Esophagus mucosa (tissue), 1 donor: Measurements from ENCODE around the gene ARHGDIA. TPM values are rescaled to one million over a fixed set of nuclear protein-coding genes. Genes with fewer than 3 reads are reported as not detected.

Experiments used
- ATAC-seq: fragments of 200-7000 bp; cut with Tn5 transposase; one replicate; pipeline ENCODE4 v1.9.1; 2020
- total RNA-seq: library from RNA; stranded (reverse); gene quantifications from one replicate; pipeline ENCODE4 v1.2.4, GENCODE V29; 2023
- donor health status: DM: yes; HTN: yes; CAD: no.

Gene ARHGDIA
- total RNA-seq, 1 donor from 2014 or later, result 300 TPM

DNA sequence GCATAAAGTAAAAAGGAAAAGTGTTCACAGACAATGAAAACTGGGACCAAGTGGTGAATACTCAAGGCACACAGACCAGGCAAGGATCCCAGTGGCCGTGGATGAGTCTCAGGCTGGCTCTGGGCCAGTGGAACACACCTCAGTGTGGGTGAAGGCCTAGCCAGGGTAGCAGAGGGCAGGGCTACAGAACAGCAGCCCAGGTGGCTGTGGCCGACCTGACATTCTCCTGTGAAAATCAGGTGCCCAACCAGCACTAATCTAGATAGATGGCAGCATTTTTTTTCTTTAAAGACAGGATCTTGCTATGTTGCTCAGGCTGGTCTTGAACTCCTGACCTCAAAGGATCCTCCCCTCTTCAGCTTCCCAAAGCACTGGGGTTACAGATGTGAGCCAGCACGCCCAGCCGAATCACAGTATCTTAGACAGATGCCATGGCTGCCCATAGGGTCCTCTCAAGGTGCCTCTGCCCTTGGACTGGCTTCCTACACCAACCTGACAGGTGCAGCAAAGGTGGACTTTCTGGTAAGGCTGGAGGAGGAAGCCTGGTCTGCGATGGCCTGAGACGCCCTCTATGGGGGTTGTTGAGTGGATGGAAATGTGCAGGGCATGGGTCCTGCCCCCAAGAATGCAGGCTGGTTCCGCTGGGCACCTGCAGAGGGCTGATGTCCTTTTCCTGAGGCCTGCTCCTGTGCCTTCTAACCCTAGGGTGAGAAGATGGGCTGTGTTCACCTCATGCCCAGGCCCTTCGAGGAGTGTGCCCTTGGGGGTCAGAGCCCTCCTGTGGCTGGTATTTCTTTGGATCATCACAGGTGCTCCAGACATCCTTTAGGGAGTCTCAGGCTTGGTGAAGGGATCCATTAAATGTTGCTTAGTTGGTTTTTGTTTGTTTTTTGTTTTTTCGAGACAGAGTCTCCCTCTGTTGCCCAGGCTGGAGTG, 7.0 kb downstream of the ARHGDIA start:
- ATAC-seq, result no peak

GRCh38 chr17:81863123-81863675, 7.9 kb downstream of the ARHGDIA start:
- ATAC-seq, result no peak

GRCh38 chr17:81860756-81861568, 10.2 kb downstream of the ARHGDIA start:
- ATAC-seq, result peak; percentile 89

DNA sequence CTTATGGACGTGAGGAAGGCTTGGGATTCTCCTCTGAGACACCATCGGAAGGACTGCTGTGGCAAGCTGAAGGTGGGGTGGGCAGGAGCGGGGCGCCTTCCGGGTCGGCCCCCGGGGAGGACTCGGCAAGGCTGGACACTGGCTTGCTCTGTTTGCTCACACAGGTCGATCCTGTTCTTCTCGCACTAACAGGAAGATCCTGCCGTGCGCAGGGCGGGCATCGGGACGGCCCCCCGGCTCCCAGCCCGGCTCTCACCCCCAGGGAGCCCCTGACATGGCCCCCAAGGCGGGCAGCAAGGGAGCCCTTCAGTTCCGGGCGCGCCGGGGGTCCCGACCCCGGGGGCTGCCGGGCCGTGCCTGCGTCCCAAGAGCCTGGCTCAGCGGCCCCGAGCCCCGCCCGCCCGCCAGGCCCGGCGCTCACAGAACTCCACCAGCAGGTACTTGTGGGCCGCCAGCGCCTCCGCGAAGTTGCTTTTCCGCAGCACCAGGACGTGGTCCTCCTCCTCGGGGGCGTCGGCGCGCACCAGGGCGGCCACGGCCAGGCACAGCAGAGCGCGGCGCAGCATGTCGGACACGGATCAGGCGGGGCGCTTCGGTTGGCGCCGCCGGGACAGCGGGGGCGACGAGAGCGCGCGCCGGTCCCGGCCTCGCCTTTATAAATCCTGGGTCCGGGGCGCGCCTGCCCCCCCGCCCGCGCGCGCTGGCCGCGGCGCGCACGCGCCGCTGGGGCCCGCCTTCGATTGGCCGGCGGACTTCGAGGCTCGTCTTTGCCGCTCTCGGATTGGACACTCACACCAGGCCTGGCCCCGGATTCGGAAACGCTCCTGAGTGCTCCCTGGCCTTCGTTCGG, 11.0 kb downstream of the ARHGDIA start, which contains the start of gene P4HB:
TSS of gene P4HB (minus strand) at position 630 of the 850 bp plus-strand sequence. CDS start at position 566, 64 bp downstream.
- peak; percentile 2 for ATAC-seq

- ATAC-seq, result no peak
These were observed 11.9 kb downstream of the ARHGDIA start for GRCh38 chr17:81858967-81859905.

DNA sequence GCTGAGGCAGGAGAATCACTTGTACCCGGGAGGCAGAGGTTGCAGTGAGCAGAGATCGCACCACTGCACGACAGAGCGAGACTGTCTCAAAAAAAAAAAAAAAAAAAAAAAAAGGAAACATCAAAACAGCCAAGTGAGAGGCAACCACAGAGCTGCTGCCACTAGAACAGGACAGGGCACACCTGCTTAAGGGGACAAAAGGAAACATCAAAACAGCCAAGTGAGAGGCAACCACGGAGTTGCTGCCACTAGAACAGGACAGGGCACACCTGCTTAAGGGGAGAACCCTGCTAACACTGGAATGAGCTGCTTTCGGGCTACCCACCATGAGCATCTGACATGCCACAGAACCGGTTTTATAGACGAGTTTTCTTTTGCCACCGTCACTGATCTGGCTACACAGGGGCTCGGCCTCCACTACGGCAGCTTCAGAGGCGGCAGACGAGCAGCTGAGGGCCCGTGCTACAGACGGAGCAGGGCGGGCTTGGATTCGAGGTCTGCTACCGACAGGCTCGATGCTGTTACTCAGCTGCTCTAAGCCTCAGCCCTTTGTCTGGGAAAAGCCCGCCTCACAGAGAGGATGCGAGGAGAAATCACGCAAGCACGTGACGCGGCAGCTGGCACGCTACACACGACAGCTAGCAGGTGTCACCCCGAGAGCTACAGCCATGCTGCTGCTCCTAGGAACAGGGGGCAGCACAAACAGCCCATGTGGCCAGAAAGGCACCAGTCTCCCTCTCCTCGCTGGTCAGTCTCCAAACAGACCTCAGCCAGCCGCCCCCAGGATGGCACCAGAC, 12.8 kb downstream of the ARHGDIA start:
- ATAC-seq, result peak; percentile 2

GRCh38 chr17:81854974-81855774, 16.0 kb downstream of the ARHGDIA start:
- peak; percentile 62 for ATAC-seq

- ATAC-seq, result no peak
These were observed 18.9 kb downstream of the ARHGDIA start for GRCh38 chr17:81852237-81852636.

DNA sequence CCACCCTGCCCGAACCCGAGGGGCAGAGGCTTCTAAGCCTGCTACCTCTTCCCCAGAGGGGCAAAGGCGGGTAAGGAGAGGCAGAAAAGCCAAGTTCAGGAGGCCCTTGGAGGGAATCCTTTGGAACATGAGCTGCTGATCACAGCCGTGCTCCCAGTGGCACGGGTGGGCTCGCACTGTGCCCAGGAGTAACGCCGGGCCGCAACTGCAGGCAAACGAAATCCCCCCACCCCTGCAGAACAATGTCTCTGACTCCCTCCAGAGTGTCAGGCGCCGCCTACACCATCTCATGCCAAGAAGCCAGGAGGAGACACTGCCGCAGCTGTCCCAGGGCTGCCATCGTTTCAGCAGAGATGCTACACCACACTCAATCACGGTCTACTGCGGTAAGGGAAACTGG, 19.7 kb downstream of the ARHGDIA start:
- ATAC-seq, result no peak

DNA sequence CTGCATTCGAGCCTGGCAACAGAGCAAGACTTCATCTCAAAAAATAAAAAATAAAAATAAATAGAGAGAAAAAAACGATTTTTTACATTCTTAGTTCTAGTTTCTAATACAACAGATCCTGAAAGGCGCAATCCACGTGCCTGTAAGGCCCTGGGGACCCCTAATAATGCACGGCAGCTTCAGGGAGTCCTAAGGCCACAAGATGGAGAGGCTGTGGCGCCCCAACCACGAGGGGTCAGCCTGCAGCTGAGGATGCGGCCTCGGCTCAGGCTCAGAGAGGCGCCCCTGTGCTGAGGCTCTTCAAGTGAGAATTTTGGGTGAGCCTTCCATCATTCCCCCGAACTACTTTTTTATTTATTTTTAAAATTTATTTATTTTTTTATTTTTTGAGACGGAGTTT, 21.7 kb downstream of the ARHGDIA start:
- no peak for ATAC-seq

DNA sequence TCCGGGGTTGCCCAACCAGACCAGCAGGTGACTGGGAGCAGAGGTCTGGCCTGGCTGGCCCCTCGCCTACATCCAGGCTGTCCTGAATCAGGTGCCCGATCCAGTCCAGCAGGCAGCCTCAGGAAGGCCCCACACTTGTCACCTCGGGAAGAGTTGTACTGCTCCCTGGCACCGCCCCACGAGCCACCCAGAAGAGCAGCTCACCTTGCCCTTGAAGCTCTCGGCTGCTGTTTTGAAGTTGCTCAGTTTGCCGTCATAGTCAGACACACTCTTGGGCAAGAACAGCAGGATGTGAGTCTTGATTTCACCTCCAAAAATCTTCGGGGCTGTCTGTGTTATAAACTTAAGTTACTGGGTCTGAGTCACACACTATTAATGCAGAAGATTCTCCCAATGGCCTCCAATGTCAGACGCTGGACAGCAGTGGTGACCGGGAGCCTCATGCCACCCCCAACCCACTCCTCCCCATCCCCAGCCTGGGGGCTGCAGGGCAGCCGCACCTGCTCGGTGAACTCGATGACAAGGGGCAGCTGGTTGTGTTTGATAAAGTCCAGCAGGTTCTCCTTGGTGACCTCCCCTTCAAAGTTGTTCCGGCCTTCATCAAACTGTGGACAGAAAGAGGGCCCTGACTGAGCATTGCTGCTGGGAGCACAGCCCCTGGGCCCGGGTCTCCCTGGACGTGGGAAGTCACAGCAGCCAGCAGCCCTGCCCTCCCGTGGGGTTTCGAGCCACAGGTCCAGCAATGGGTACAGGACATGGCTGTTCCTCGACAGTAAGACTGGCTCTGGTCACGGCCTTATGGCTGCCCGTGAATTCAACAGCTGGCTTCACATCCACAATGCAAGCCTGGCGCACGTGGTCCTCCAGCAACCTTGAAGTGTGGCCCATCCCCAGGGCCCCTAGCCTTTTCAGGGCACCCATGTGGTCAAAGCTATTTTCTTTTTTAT, 24.1 kb downstream of the ARHGDIA start:
- peak; percentile 55 for ATAC-seq

GRCh38 chr17:81845881-81846742, 25.0 kb downstream of the ARHGDIA start:
- ATAC-seq, result no peak

DNA sequence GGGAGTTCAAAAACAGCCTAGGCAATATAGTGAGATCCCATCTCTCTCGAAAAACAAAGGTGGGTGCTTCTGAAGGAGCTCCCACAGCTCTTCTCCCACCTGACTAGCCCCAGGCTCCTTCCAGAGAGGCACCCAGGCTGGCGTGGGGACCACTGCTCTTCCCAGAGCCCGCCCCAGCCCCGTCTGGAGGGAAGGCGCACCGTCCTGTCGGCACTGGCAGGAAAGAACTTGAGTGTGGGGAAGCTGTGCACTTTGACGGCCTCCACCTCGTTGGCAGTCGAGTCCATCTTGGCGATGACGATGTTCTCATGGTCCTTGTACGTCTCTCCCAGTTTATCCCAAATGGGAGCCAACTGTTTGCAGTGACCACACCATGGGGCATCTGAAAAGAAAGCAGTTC, 25.8 kb downstream of the ARHGDIA start:
- no peak for ATAC-seq

DNA sequence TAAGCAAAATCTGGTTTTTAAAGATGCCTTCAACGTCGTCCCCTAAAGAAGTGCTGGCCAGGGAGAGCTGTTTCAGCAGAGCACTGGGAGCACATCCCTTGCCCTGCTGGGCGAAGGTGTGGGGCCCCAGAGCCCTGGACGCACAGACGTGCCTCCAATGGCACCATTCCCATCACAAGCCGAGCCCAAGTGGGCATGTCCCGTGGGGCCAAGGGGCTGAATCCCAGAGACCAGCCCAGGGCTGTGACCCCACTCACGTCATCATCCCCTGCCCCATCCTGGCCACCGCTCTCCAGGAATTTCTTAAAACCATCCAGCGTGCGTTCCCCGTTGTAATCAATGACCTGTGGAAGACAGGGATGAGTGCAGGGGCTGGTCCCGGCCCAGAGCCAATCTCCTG, 26.2 kb downstream of the ARHGDIA start:
- ATAC-seq, result no peak

DNA sequence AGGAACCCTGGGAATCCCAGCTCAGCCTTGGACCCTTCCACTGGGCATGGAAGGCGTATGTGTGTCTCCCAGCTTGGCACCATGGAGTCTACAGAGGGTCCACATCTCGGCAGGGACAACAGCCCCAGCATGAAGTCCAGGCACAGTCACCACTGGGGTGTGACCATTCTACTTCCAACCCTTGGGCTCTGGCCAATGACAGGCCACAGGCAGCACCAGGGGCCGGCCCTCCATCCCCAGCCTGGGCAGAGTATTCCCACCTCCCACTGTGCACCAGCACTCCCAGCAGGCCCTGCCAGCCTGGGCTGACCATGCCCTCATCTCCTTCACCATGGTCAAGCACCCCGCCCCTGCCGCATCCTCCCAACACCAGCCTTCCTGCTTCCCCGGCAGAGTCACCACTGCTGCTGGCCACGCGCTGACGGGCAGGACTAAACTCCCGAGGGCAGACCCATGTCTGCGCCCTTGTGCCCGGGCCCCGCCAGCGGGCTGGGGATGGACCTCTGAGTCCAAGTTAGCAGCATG, 26.7 kb downstream of the ARHGDIA start:
- ATAC-seq, result no peak

- ATAC-seq, result no peak
These were observed 27.3 kb downstream of the ARHGDIA start for GRCh38 chr17:81843713-81844326.
